Inferior parietal cortex (tissue), 1 donor: ENCODE data around the gene MPZL1.
"Not testable (repeated sequence)": the region's sequence is repeated elsewhere in the genome, so short reads cannot be mapped to it uniquely, and the experiment has no call there.

ENCODE experiments used
- DNase-seq: peaks from one replicate; pipeline ENCODE4 v3.0.0-alpha.2; 2016; ENCODE audit errors: extremely low spot score

The MPZL1 gene

DNA sequence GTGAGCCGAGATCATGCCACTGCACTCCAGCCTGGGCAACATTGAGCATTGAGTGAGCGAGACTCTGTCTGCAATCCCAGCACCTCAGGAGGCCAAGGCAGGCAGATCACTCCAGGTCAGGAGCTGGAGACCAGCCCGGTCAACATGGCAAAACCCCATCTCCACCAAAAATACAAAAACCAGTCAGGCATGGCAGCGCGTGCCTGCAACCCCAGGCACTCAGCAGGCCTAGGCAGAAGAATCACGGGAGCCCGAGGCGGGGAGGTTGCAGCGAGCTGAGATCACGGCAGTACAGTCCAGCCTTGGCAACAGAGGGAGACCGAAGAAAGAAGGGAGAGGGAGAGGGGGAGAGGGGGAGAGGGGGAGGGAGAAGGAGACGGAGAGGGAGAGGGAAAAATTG lies 84.9 kb downstream of the MPZL1 start:
- DNase-seq, result not testable (repeated sequence)

DNA sequence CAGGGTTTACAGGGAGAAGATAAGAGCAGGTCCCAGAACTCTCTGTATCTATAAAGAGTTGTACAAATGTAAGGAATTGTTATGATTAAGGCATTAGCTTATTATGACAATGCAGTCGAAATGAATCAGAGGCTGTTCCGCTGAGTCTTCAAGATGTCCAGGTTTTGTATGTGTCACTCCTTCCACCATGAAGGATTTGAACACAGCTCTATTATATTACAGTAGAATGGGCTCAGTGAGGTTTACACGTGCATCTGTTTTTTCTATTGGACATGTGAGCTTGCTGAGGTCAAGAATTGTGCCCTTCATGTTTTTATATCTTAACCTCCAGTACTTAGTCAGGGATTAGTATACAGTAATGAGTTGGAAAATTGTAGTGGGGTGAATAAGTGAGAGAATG lies 86.3 kb downstream of the MPZL1 start:
- DNase-seq, result no peak

DNA sequence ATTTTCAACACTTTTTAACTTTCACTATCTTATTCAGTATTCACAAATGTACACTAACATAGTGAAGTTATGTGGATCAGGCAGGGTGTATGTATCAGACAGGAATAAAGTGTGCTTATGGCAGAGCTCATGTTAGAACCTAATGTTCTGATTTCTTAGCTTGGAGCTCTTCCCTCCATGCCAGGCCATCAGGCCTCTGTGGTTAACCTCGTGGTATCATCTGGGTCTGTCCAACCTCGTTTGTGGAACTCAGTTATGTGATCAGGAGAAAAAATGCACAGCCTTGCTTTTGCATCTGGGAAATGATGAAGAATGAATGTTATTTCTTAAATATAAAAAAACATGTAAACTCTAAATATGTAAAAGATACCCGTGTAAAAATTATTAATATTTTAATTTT lies 86.9 kb downstream of the MPZL1 start:
- DNase-seq, result no peak

DNA sequence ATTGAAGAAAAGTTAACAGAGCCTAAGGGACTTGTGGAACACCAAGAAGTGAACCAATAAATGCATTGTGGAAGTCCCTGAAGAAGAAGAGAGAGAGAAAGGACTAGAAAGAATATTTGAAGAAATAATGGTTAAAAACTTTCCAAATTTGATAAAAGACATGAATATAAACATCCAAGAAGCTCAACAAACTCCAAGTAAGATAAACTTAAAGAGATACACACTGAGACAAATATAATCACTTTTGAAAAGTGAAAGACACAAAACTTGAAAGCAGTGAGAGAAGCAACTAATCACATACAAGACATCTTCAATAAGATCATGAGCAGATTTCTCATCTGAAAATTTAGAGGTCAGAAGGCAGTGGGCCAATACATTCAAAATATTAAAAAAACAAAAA lies 91.2 kb downstream of the MPZL1 start:
- DNase-seq, result no peak

DNA sequence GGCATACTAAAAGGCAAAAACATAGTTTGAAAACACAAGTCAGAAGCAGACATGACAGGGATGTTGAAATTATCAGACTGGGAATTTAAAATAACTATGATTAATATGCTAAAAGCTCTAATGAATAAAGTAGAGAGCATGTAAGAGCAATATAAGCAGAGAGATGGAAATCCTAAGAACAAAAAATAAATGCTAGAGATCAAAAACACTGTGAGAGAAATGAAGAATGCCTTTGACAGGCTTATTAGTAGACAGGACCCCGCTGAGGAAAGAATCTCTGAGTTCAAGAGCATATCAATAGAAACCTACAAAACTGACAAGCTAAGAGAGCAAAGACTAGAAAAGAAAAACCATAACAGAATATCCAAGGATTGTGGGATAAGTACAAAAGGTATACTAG lies 93.9 kb downstream of the MPZL1 start:
- DNase-seq, result no peak

GRCh38 chr1:167819849-167820683 lies 98.3 kb downstream of the MPZL1 start:
- DNase-seq, result peak; percentile 47

DNA sequence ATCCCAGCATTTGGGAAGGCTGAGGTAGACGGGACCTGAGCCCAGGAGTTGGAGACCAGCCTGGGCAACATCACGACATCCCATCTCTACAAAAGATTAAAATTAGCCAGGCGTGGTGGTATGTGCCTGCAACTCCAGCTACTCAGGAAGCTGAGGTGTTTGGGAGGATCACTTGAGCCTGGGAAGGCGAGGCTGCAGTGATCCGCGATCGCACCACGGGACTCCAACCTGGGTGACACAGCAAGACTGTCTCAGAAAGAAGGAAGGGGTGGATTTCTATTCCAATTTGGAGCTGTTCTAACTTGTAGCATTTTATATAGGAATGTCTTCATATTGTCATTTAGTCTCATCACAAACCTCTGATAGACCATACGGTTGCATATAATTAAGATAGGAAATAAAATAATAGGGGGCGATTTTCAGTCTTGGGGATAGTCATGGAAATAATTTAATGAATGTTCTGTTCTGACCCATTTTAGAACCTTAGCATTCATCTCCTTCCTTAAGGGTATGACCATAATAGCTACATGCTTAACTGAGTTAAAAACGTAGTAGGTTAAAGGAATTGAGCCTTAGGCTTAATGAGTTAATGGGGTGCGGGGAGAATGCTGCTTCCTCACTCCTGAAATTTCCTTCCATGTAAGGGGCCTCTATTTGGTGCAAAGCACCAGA lies 99.0 kb downstream of the MPZL1 start:
- no peak for DNase-seq

GRCh38 chr1:167821356-167821685 lies 99.5 kb downstream of the MPZL1 start:
- no peak for DNase-seq

GRCh38 chr1:167821969-167822685 lies 100.3 kb downstream of the MPZL1 start:
- DNase-seq, result no peak

- DNase-seq, result no peak
Measured at GRCh38 chr1:167824163-167824794, 102.5 kb downstream of the MPZL1 start.

DNA sequence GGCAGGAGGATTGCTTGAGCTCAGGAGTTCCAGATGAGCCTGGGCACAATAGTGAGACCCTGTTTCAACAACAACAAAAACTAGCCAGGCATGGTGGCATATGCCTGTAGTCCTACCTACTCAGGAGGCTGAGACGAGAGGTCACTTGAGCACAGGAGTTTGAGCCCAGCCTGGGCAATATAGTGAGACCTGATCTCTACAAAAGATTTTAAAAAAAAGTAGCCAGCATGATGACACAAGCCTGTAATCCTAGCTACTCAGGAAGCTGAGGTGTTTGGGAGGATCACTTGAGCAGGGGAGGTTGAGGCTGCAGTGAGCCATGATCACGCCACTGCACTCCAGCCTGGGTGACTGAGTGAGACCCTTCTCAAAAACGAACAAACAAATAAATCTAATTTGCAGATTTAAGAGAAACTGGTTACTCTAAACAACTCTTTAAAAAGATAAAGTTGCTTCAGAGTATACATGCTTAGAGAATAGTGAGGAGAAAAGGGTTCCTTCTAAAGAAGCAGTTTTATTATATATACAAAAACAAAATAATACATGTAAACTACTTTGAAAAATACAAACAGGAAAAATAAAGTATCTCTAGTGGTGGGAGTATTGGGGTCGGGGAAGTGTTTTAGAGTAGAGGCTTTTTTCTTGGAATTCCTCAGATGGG lies 103.8 kb downstream of the MPZL1 start:
- DNase-seq, result no peak

DNA sequence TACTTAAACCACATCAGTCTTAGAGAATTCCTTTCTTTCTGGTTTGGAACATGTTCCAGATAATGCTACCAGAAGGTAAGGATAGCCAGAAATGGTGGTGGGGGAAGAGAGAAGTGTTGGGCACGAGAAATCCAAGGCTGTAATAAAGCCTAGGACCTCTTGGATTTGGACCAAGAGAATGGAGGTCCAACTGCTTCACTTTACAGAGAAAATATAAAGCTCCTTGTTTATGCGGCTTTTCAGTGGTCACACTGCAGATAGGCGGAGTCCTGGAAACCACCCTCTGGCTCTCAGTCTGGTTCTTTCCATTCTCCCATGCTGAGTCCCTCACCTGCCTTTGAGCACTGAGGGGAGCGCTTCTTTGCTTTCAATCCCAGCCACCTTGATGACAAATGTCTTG lies 104.3 kb downstream of the MPZL1 start:
- no peak for DNase-seq

DNA sequence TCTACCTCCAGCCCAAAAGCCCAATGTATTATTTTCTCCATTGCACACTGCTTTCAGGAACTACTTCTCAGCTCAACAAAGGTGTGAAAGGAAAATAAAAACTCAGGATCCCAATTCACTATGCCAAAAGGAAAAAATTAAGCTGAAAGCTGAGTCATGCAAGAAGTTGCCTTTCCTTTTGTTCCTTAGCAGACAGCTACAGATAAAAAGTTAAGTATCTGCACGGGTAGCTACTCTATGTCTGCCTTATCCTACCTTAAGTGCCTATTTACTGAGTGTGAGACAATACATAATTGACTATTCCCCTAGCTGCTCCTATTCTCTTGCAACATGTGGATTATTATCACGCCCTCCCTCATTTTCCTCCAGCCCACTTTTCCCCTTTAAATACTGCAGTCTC lies 108.1 kb downstream of the MPZL1 start:
- DNase-seq, result no peak

GRCh38 chr1:167830668-167831067 lies 108.9 kb downstream of the MPZL1 start:
- DNase-seq, result not testable (repeated sequence)

GRCh38 chr1:167832693-167833092 lies 110.9 kb downstream of the MPZL1 start:
- DNase-seq, result no peak

DNA sequence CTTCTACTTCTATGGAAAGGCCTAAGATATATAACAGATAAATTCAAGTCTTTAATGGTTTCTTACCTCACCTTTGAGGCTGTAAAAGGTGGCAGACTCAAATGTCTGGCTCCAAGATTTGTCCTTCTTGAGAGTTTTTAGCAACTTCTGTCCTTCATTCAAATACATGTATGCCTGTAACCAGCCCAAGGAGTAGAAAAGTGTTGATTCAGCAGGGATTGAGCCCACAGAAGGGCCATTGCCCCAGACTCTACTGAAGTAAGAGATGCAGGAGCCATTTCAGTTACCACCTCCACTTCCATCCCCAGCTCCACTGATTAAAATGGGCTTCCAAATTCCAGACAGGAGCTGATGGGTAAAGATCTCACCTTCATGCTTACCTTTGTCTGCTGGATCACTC lies 112.1 kb downstream of the MPZL1 start:
- no peak for DNase-seq

DNA sequence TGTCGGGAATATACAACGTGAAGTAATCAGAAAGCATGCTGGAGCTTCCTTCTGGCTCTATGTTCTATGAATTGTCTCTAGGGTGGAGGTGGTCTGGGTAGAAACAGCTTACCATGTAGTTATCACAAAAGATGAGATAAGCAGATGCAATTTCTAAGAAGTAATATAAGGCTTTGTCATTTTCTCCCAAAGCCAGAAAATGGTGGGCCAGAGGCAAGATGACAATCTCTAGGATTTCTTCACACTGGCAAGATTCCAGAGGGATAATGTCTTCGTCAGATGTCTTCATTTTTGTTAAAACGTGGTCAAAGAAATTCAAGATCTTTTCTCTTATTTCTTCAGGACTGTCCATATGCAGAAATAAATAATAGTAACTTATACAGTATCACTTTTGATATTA lies 114.4 kb downstream of the MPZL1 start:
- no peak for DNase-seq

- DNase-seq, result no peak
Measured at GRCh38 chr1:167837326-167837725, 115.5 kb downstream of the MPZL1 start.

GRCh38 chr1:167839009-167839408 lies 117.2 kb downstream of the MPZL1 start:
- no peak for DNase-seq
